ENCODE measurements around the gene PIN4. TPM values are rescaled to one million over a fixed set of nuclear protein-coding genes. Genes with fewer than 3 reads are reported as not detected.

PIN4 gene
- 17.3 to 19.7 TPM (median 17.7 TPM) in 3 replicates for total RNA-seq

GRCh38 chrX:72181178-72182125 lies at the start of gene PIN4:
Gene PIN4 (plus strand): TSS chrX:72181757. CDS start chrX:72181786, 29 bp downstream.
- peaks cover 6% of the 10 kb centered on the region for H3K36me3 Mint-ChIP-seq
- no peak for TF ChIP-seq CTCF (IDR thresholded peaks at IDR 0.05; ENCODE audit: unreplicated experiment)
- peak; percentile 82 to 86 for DNase-seq (ENCODE audit: low spot score in 2 of 2, unreplicated experiment in 2 of 2)
- peaks cover 18% of the 10 kb centered on the region for H3K9me3 Mint-ChIP-seq
- no peaks in the 10 kb centered on the region for H3K4me1 Mint-ChIP-seq
- no peak within 1 kb of the TSS for H3K27ac Mint-ChIP-seq
- H3K4me3 Mint-ChIP-seq = no peak within 1 kb of the TSS
- no peaks in the 10 kb centered on the region for H3K27me3 Mint-ChIP-seq (ENCODE audit: low read depth)

GRCh38 chrX:72132456-72132855 lies 49.1 kb upstream of the PIN4 start:
- Mint-ChIP-seq H3K9me3 (peaks cover 22% of the 10 kb centered on the region), H3K4me3 (peak overlapping the region; percentile 70), H3K36me3 (peaks cover 14% of the 10 kb centered on the region), H3K27ac (peak overlapping the region; percentile 84), H3K4me1 (peaks cover 33% of the 10 kb centered on the region), H3K27me3 (ENCODE audit: low read depth) (no peaks in the 10 kb centered on the region)
- no peak for DNase-seq (ENCODE audit: low spot score in 2 of 2, unreplicated experiment in 2 of 2)
- no peak for TF ChIP-seq CTCF (IDR thresholded peaks at IDR 0.05; ENCODE audit: unreplicated experiment)

GRCh38 chrX:72133851-72134546 lies 47.6 kb upstream of the PIN4 start:
- DNase-seq (ENCODE audit: low spot score in 2 of 2, unreplicated experiment in 2 of 2) = no peak
- Mint-ChIP-seq H3K36me3 (peaks cover 14% of the 10 kb centered on the region), H3K27me3 (ENCODE audit: low read depth) (no peaks in the 10 kb centered on the region)

GRCh38 chrX:72137846-72138495 lies 43.6 kb upstream of the PIN4 start:
- Mint-ChIP-seq H3K36me3 (peaks cover 17% of the 10 kb centered on the region), H3K4me3 (no peak overlapping the region), H3K27me3 (ENCODE audit: low read depth) (no peaks in the 10 kb centered on the region), H3K9me3 (peaks cover 11% of the 10 kb centered on the region), H3K27ac (no peak overlapping the region), H3K4me1 (peaks cover 3% of the 10 kb centered on the region)
- no peak for TF ChIP-seq CTCF (IDR thresholded peaks at IDR 0.05; ENCODE audit: unreplicated experiment)
- no peak for DNase-seq (ENCODE audit: low spot score in 2 of 2, unreplicated experiment in 2 of 2)

More at GRCh38 chrX:72133851-72134546, 47.6 kb upstream of the PIN4 start:
- H3K4me1 Mint-ChIP-seq = peaks cover 19% of the 10 kb centered on the region
- H3K9me3 Mint-ChIP-seq = peaks cover 20% of the 10 kb centered on the region
- no peak for TF ChIP-seq CTCF (IDR thresholded peaks at IDR 0.05; ENCODE audit: unreplicated experiment)
- no peak overlapping the region for H3K27ac Mint-ChIP-seq
- H3K4me3 Mint-ChIP-seq = no peak overlapping the region

- Mint-ChIP-seq H3K27ac (no peak overlapping the region), H3K9me3 (peaks cover 7% of the 10 kb centered on the region), H3K4me3 (no peak overlapping the region), H3K27me3 (ENCODE audit: low read depth) (no peaks in the 10 kb centered on the region), H3K36me3 (peaks cover 17% of the 10 kb centered on the region), H3K4me1 (peaks cover 3% of the 10 kb centered on the region)
- no peak for DNase-seq (ENCODE audit: low spot score in 2 of 2, unreplicated experiment in 2 of 2)
- no peak for TF ChIP-seq CTCF (IDR thresholded peaks at IDR 0.05; ENCODE audit: unreplicated experiment)
Measured at GRCh38 chrX:72139538-72139937, 42.0 kb upstream of the PIN4 start.
